GM12875 (cell line): ENCODE results near the gene PCNX4.

Source experiments
- H3K4me3 ChIP-seq: one replicate; pipeline ENCODE4 v1.5.1; 2011; ENCODE audit warnings: low read depth, low read length, control low read depth
- TF ChIP-seq, protein P1 (sequence below): IDR thresholded peaks from 2 replicates; pipeline ENCODE4 v1.5.1; 2011; ENCODE audit warnings: low read depth, mild to moderate bottlenecking, control low read depth, inconsistent platforms, low read length, moderate library complexity, borderline replicate concordance; ENCODE audit not compliant: insufficient read depth

The PCNX4 gene

GRCh38 chr14:60133487-60133886 is 41.8 kb downstream of the PCNX4 start:
- TF ChIP-seq, protein P1, sequence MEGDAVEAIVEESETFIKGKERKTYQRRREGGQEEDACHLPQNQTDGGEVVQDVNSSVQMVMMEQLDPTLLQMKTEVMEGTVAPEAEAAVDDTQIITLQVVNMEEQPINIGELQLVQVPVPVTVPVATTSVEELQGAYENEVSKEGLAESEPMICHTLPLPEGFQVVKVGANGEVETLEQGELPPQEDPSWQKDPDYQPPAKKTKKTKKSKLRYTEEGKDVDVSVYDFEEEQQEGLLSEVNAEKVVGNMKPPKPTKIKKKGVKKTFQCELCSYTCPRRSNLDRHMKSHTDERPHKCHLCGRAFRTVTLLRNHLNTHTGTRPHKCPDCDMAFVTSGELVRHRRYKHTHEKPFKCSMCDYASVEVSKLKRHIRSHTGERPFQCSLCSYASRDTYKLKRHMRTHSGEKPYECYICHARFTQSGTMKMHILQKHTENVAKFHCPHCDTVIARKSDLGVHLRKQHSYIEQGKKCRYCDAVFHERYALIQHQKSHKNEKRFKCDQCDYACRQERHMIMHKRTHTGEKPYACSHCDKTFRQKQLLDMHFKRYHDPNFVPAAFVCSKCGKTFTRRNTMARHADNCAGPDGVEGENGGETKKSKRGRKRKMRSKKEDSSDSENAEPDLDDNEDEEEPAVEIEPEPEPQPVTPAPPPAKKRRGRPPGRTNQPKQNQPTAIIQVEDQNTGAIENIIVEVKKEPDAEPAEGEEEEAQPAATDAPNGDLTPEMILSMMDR: no peak

GRCh38 chr14:60134702-60135101 is 43.0 kb downstream of the PCNX4 start:
- H3K4me3 ChIP-seq: no peak overlapping the region
- TF ChIP-seq, protein P1: no peak

More at GRCh38 chr14:60133487-60133886, 41.8 kb downstream of the PCNX4 start:
- H3K4me3 ChIP-seq: no peak overlapping the region

DNA sequence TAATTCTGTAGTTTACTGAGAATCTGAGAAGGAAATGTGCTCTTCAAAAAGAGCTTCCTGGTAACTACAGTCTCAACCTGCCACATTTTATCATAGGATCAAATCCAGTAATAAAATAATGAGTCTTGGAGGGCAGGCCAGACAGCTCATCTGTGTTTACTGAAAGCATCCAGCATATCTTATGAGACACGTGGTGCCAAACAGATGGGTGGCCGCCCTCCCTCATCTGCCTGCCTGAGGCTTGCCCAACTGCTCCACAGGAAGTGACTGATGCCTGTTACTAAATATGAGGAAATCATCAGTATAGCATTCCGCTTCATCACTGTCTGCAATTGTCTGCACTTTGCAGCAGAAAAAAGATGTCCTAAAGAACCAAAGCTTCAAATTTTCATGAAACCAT is 60.0 kb downstream of the PCNX4 start:
- H3K4me3 ChIP-seq: no peak overlapping the region
- TF ChIP-seq, protein P1: no peak

DNA sequence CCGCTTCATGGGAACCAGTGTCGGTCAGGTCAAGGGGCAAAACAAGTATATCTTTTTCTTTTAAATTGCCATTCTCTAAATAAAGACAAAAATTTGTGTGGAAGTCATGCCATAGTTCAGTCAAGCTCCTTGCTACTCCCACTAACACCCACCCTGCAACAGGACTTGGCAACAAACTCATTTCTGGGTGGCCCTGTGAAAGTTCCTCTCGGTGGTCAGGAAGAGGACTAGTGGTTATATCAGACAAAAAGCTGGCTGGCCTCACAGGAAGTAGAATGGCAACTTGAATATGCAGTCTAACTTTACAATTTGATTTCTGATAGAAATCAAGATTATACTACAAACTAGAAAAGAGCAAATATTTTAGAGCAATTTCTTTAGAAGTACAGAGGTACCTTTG is 62.3 kb downstream of the PCNX4 start:
- TF ChIP-seq, protein P1: no peak
- H3K4me3 ChIP-seq: no peak overlapping the region

DNA sequence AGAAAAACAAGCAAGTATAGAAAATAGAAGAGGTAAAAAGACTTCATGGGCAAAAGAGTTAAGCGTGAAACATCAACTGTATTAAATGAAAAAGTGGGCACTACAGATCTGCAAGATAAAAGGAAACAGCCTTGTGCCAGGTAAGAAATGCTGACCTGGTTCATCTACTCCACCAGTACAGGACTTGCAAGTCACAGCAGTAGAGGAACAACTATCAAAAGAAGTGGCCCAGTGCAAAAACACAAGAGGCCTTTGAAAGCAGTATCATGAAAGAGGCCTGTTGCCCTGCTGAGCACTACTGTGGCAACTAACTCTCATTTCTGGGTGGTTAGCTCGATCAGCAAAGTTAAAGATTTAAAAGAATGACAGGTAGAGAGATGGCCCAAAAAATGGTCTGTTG is 62.9 kb downstream of the PCNX4 start:
- H3K4me3 ChIP-seq: no peak overlapping the region
- TF ChIP-seq, protein P1: no peak

DNA sequence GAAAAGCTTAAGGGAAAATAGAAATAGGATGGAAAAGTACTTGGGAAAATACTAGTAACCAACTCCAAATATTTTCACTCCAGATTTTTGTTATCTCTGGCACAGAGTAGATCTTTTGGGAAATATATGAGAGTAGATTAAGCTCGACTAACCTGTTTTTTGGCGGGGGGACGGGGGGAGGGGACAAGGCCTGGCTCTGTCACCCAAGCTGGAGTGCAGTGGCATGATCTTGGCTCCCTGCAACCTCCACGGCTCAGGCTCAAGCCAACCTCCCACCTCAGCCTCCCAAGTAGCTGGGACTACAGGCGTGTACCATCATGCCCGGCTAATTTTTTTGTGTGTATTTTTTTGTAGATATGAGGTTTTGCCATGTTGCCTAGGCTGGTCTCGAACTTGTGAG is 68.7 kb downstream of the PCNX4 start:
- TF ChIP-seq, protein P1: no peak
- H3K4me3 ChIP-seq: no peak overlapping the region

- TF ChIP-seq, protein P1: no peak
- no peak overlapping the region for H3K4me3 ChIP-seq
These were observed 69.7 kb downstream of the PCNX4 start for GRCh38 chr14:60161196-60162107.
